Measurements from ENCODE around the gene COX5B.

COX5B gene

GRCh38 chr2:97657986-97658690, 12.3 kb downstream of the COX5B start:
- Histone ChIP-seq H3K4me2 (ENCODE audit: insufficient read depth, low read length, poor library complexity, severe bottlenecking) (no peak overlapping the region), H3K4ac (ENCODE audit: low read length) (no peak overlapping the region), H3K23ac (ENCODE audit: low read depth, low read length, poor library complexity) (peak overlapping the region; percentile 44), H3K79me1 (ENCODE audit: low read depth, low read length) (peaks cover 21% of the 10 kb centered on the region), H4K8ac (ENCODE audit: low read depth, low read length) (no peak overlapping the region), H3K36me3 (replicated peaks in 1 of 2; ENCODE audit: control insufficient read depth in 2 of 2, insufficient read depth in 2 of 2, low read length in 2 of 2) (peaks cover 47 to 72% of the 10 kb centered on the region in 2 donors), H3K9ac (ENCODE audit: low read depth, low read length, poor library complexity) (no peak overlapping the region), H3K18ac (ENCODE audit: low read length) (no peak overlapping the region), H3K27me3 (ENCODE audit: control insufficient read depth in 3 of 3, insufficient read depth in 3 of 3, low read depth in 1 of 3, low read length in 3 of 3) (no peaks in the 10 kb centered on the region), H2AK5ac (ENCODE audit: low read depth, low read length) (no peak overlapping the region), H2BK120ac (ENCODE audit: low read depth, low read length) (no peak overlapping the region), H2BK5ac (ENCODE audit: low read length) (no peak overlapping the region), H2BK15ac (ENCODE audit: low read length) (no peak overlapping the region), H3K14ac (ENCODE audit: low read length) (no peak overlapping the region), H2AFZ (ENCODE audit: low read length) (no peak overlapping the region), H3K9me3 (replicated peaks in 1 of 2; ENCODE audit: control insufficient read depth in 2 of 2, insufficient read depth in 1 of 2, low read depth in 1 of 2, low read length in 2 of 2) (peaks cover 13 to 20% of the 10 kb centered on the region in 2 donors), H2BK12ac (ENCODE audit: low read length) (no peak overlapping the region), H3K4me1 (ENCODE audit: control insufficient read depth in 2 of 2, insufficient read depth in 1 of 2, low read depth in 1 of 2, low read length in 2 of 2) (peaks cover 8 to 12% of the 10 kb centered on the region in 2 donors), H4K91ac (ENCODE audit: low read depth, low read length, poor library complexity) (no peak overlapping the region), H3K4me3 (ENCODE audit: low read length in 2 of 2) (peak overlapping the region in 1 of 2 donors; percentile 23), H3K27ac (replicated peaks; ENCODE audit: low read length) (no peak overlapping the region)
- no CpG with 5 or more reads among the region's 37 CpGs for WGBS, 2 donors (ENCODE audit: extremely low coverage in 2 of 2, insufficient read length in 2 of 2, insufficient replicate concordance in 1 of 2)
- DNase-seq (ENCODE audit: low spot score) = no peak

GRCh38 chr2:97658691-97659157, 12.9 kb downstream of the COX5B start:
- Histone ChIP-seq H3K4me1 (ENCODE audit: control insufficient read depth in 2 of 2, insufficient read depth in 1 of 2, low read depth in 1 of 2, low read length in 2 of 2) (peaks cover 8 to 12% of the 10 kb centered on the region in 2 donors), H3K36me3 (replicated peaks in 1 of 2; ENCODE audit: control insufficient read depth in 2 of 2, insufficient read depth in 2 of 2, low read length in 2 of 2) (peaks cover 47 to 72% of the 10 kb centered on the region in 2 donors), H3K4ac (ENCODE audit: low read length) (no peak overlapping the region), H3K9me3 (replicated peaks in 1 of 2; ENCODE audit: control insufficient read depth in 2 of 2, insufficient read depth in 1 of 2, low read depth in 1 of 2, low read length in 2 of 2) (peaks cover 13 to 15% of the 10 kb centered on the region in 2 donors), H4K91ac (ENCODE audit: low read depth, low read length, poor library complexity) (no peak overlapping the region), H3K27me3 (ENCODE audit: control insufficient read depth in 3 of 3, insufficient read depth in 3 of 3, low read depth in 1 of 3, low read length in 3 of 3) (no peaks in the 10 kb centered on the region), H3K79me1 (ENCODE audit: low read depth, low read length) (peaks cover 23% of the 10 kb centered on the region), H2AFZ (ENCODE audit: low read length) (no peak overlapping the region), H3K9ac (ENCODE audit: low read depth, low read length, poor library complexity) (no peak overlapping the region), H2BK5ac (ENCODE audit: low read length) (no peak overlapping the region), H3K18ac (ENCODE audit: low read length) (no peak overlapping the region), H3K23ac (ENCODE audit: low read depth, low read length, poor library complexity) (no peak overlapping the region), H2AK5ac (ENCODE audit: low read depth, low read length) (no peak overlapping the region), H3K4me2 (ENCODE audit: insufficient read depth, low read length, poor library complexity, severe bottlenecking) (no peak overlapping the region), H3K14ac (ENCODE audit: low read length) (no peak overlapping the region), H3K27ac (replicated peaks; ENCODE audit: low read length) (no peak overlapping the region), H2BK12ac (ENCODE audit: low read length) (no peak overlapping the region), H2BK15ac (ENCODE audit: low read length) (no peak overlapping the region), H3K4me3 (ENCODE audit: low read length in 2 of 2) (no peak overlapping the region), H2BK120ac (ENCODE audit: low read depth, low read length) (no peak overlapping the region), H4K8ac (ENCODE audit: low read depth, low read length) (no peak overlapping the region)
- DNase-seq (ENCODE audit: low spot score) = no peak
- WGBS, 2 donors (ENCODE audit: extremely low coverage in 2 of 2, insufficient read length in 2 of 2, insufficient replicate concordance in 1 of 2) = no CpG with 5 or more reads among the region's 13 CpGs

- Histone ChIP-seq H4K91ac (ENCODE audit: low read depth, low read length, poor library complexity) (no peak overlapping the region), H3K27me3 (ENCODE audit: control insufficient read depth in 3 of 3, insufficient read depth in 3 of 3, low read depth in 1 of 3, low read length in 3 of 3) (no peaks in the 10 kb centered on the region), H3K14ac (ENCODE audit: low read length) (no peak overlapping the region), H2BK15ac (ENCODE audit: low read length) (no peak overlapping the region), H3K9me3 (replicated peaks in 1 of 2; ENCODE audit: control insufficient read depth in 2 of 2, insufficient read depth in 1 of 2, low read depth in 1 of 2, low read length in 2 of 2) (peaks cover 8% of the 10 kb centered on the region in 2 donors), H3K23ac (ENCODE audit: low read depth, low read length, poor library complexity) (peak overlapping the region; percentile 12), H2BK120ac (ENCODE audit: low read depth, low read length) (no peak overlapping the region), H3K4me3 (ENCODE audit: low read length in 2 of 2) (peak overlapping the region in 1 of 2 donors; percentile 27), H2AK5ac (ENCODE audit: low read depth, low read length) (no peak overlapping the region), H3K27ac (replicated peaks; ENCODE audit: low read length) (no peak overlapping the region), H3K4me2 (ENCODE audit: insufficient read depth, low read length, poor library complexity, severe bottlenecking) (no peak overlapping the region), H2BK5ac (ENCODE audit: low read length) (no peak overlapping the region), H3K9ac (ENCODE audit: low read depth, low read length, poor library complexity) (peak overlapping the region; percentile 50), H3K79me1 (ENCODE audit: low read depth, low read length) (peaks cover 23% of the 10 kb centered on the region), H4K8ac (ENCODE audit: low read depth, low read length) (no peak overlapping the region), H3K18ac (ENCODE audit: low read length) (no peak overlapping the region), H3K4me1 (ENCODE audit: control insufficient read depth in 2 of 2, insufficient read depth in 1 of 2, low read depth in 1 of 2, low read length in 2 of 2) (peaks cover 8 to 12% of the 10 kb centered on the region in 2 donors), H3K36me3 (replicated peaks in 1 of 2; ENCODE audit: control insufficient read depth in 2 of 2, insufficient read depth in 2 of 2, low read length in 2 of 2) (peaks cover 41 to 64% of the 10 kb centered on the region in 2 donors), H2BK12ac (ENCODE audit: low read length) (no peak overlapping the region), H2AFZ (ENCODE audit: low read length) (no peak overlapping the region), H3K4ac (ENCODE audit: low read length) (no peak overlapping the region)
- DNase-seq (ENCODE audit: low spot score) = no peak
- no CpG with 5 or more reads among the region's 29 CpGs for WGBS, 2 donors (ENCODE audit: extremely low coverage in 2 of 2, insufficient read length in 2 of 2, insufficient replicate concordance in 1 of 2)
Observed at GRCh38 chr2:97659256-97660043, 13.6 kb downstream of the COX5B start.
